Stimulated activated CD8-positive, alpha-beta memory T cell treated with anti-CD3 and anti-CD28 coated beads, Interleukin-7, amount 100 ng/mL, for 24 hours (primary cell): Measurements from ENCODE around the gene SH2D3A.
"Not testable (repeated sequence)": the region's sequence is repeated elsewhere in the genome, so short reads cannot be mapped to it uniquely, and the experiment has no call there.

ENCODE experiments used
- DNase-seq: peaks from one replicate; pipeline ENCODE4 v3.0.0-alpha.2; 2020; ENCODE audit warnings: low read depth

The SH2D3A gene

GRCh38 chr19:6767357-6768235 is at the start of gene SH2D3A:
SH2D3A (minus strand) TSS chr19:6767435; CDS start chr19:6763748, 3,687 bp downstream.
- DNase-seq, result peak; percentile 84

- no peak for DNase-seq
These were observed 46.4 kb upstream of the SH2D3A start for GRCh38 chr19:6813659-6814058.

- DNase-seq, result no peak
These were observed 45.4 kb upstream of the SH2D3A start for GRCh38 chr19:6812612-6813011.

- DNase-seq, result no peak
These were observed 44.7 kb upstream of the SH2D3A start for GRCh38 chr19:6811906-6812305.

- no peak for DNase-seq
These were observed 44.1 kb upstream of the SH2D3A start for GRCh38 chr19:6811378-6811777.

GRCh38 chr19:6809262-6809661 is 42.0 kb upstream of the SH2D3A start:
- DNase-seq, result no peak

GRCh38 chr19:6808494-6808893 is 41.3 kb upstream of the SH2D3A start:
- DNase-seq, result no peak

- DNase-seq, result no peak
These were observed 40.1 kb upstream of the SH2D3A start for GRCh38 chr19:6807291-6807690.

GRCh38 chr19:6806488-6806887 is 39.3 kb upstream of the SH2D3A start:
- DNase-seq, result no peak

- DNase-seq, result no peak
These were observed 35.8 kb upstream of the SH2D3A start for GRCh38 chr19:6803036-6803404.

GRCh38 chr19:6802336-6803035 is 35.3 kb upstream of the SH2D3A start:
- DNase-seq, result peak; percentile 53

- DNase-seq, result peak; percentile 57
These were observed 34.4 kb upstream of the SH2D3A start for GRCh38 chr19:6801485-6802086.

GRCh38 chr19:6800991-6801484 is 33.8 kb upstream of the SH2D3A start:
- DNase-seq, result no peak

GRCh38 chr19:6800160-6800790 is 33.0 kb upstream of the SH2D3A start:
- DNase-seq, result not testable (repeated sequence)

- no peak for DNase-seq
These were observed 30.4 kb upstream of the SH2D3A start for GRCh38 chr19:6797646-6798045.

- DNase-seq, result no peak
These were observed 29.0 kb upstream of the SH2D3A start for GRCh38 chr19:6796278-6796677.

- no peak for DNase-seq
These were observed 27.6 kb upstream of the SH2D3A start for GRCh38 chr19:6794686-6795431.

GRCh38 chr19:6793973-6794372 is 26.7 kb upstream of the SH2D3A start:
- no peak for DNase-seq

- no peak for DNase-seq
These were observed 26.2 kb upstream of the SH2D3A start for GRCh38 chr19:6793411-6793810.

- no peak for DNase-seq
These were observed 24.0 kb upstream of the SH2D3A start for GRCh38 chr19:6791237-6791636.
